HCT116 (cell line): Measurements from ENCODE around the gene KNSTRN. TPM values are rescaled to one million over a fixed set of nuclear protein-coding genes. Genes with fewer than 3 reads are reported as not detected.
A peak's percentile ranks its signal among the peaks of the same experiment; 100 is the strongest.

Experiments
- ATAC-seq: fragments of 200-7000 bp; cut with Tn5 transposase; 2 replicates; pipeline ENCODE4 v1.9.1; 2020; ENCODE audit warnings: mild to moderate bottlenecking, moderate library complexity
- BruUV-seq: library from RNA; stranded (reverse); fragments of 400-500 nt; replicated peaks from 2 replicates; lab custom pipeline; 2021; lab: Mats Ljungman, UMichigan
- CTCF ChIA-PET: fragments of 300-600 bp; sonication (Branson Sonifier 250); formaldehyde crosslinking; loops from one replicate; lab custom pipeline; 2021; ENCODE audit warnings: antibody characterized with exemption; lab: Charles Lee
- POLR2A ChIA-PET: fragments of 300-600, 350-600 bp; sonication (Branson Sonifier 250); formaldehyde crosslinking; loops from one replicate; lab custom pipeline; 2021; ENCODE audit warnings: antibody characterized with exemption; lab: Charles Lee
- RAD21 ChIA-PET, 2 experiments: fragments of 300-600 bp; sonication (Branson Sonifier 250); formaldehyde crosslinking; loops; one replicate each; lab custom pipeline; 2023; ENCODE audit warnings: low total read pairs in 2 of 2; ENCODE audit not compliant: uncharacterized antibody in 2 of 2, unreplicated experiment in 2 of 2, low non-redundant PET in 1 of 2; lab: Charles Lee
- DNase-seq: peaks from one replicate; pipeline ENCODE4 v3.0.0-alpha.2; 2010; ENCODE audit warnings: low read depth, low spot score
- H2AFZ ChIP-seq: fragments of 200-600 bp; shearing (Covaris generic), sonication (generic); 2 replicates; pipeline ENCODE4 v1.6.1; 2017; ENCODE audit warnings: low read depth, mixed run types, mixed read lengths, antibody characterized with exemption, low read length; ENCODE audit not compliant: poor library complexity, severe bottlenecking
- H3K27ac ChIP-seq: 2 replicates; pipeline ENCODE4 v1.5.1; 2012; ENCODE audit warnings: low read depth, low read length
- H3K27me3 ChIP-seq: fragments of 200-600 bp; sonication (generic); 2 replicates; pipeline ENCODE4 v1.6.1; 2016; ENCODE audit warnings: mixed run types, low read length, mixed read lengths; ENCODE audit not compliant: insufficient read depth
- H3K36me3 ChIP-seq, 2 experiments: fragments of 200-500 bp in 1 of 2; fragments of 200-600 bp in 1 of 2; sonication (Bioruptor generic) in 1 of 2; sonication (generic) in 1 of 2; 2 replicates each; pipeline versions ENCODE4 v1.5.1 to v1.6.1; 2014 to 2016; ENCODE audit warnings: low read length in 2 of 2, inconsistent platforms in 1 of 2, mixed read lengths in 1 of 2, mixed run types in 1 of 2; ENCODE audit not compliant: insufficient read depth in 2 of 2, control insufficient read depth in 1 of 2
- H3K4me1 ChIP-seq, 2 experiments: fragments of 200-600 bp in 1 of 2; sonication (generic) in 1 of 2; 2 replicates each; pipeline versions ENCODE4 v1.5.1 to v1.6.1; 2012 to 2017; ENCODE audit warnings: low read length in 2 of 2, inconsistent platforms in 1 of 2, mild to moderate bottlenecking in 1 of 2, mixed read lengths in 1 of 2, mixed run types in 1 of 2, moderate library complexity in 1 of 2; ENCODE audit not compliant: insufficient read depth in 2 of 2, control insufficient read depth in 1 of 2
- H3K4me2 ChIP-seq: fragments of 200-600 bp; sonication (generic); 2 replicates; pipeline ENCODE4 v1.6.1; 2017; ENCODE audit warnings: mixed run types, low read length, mixed read lengths
- H3K4me3 ChIP-seq, 2 experiments: fragments of 200-600 bp in 1 of 2; sonication (generic) in 1 of 2; replicated peaks in 1 of 2; 2 replicates each; pipeline ENCODE4 v1.5.1; 2011 to 2016; ENCODE audit warnings: low read length in 2 of 2, control low read depth in 1 of 2, low read depth in 1 of 2, mild to moderate bottlenecking in 1 of 2, mixed read lengths in 1 of 2, mixed run types in 1 of 2
- H3K79me2 ChIP-seq: fragments of 200-600 bp; sonication (generic); 2 replicates; pipeline ENCODE4 v1.6.1; 2017; ENCODE audit warnings: mild to moderate bottlenecking, mixed run types, low read length, moderate library complexity, mixed read lengths; ENCODE audit not compliant: insufficient read depth
- H3K9ac ChIP-seq: fragments of 200-600 bp; sonication (generic); 2 replicates; pipeline ENCODE4 v1.6.1; 2016; ENCODE audit warnings: low read length, mixed read lengths
- H3K9me2 ChIP-seq: fragments of 200-600 bp; sonication (generic), shearing (Covaris generic); 2 replicates; pipeline ENCODE4 v1.6.1; 2017; ENCODE audit warnings: mixed run types, mild to moderate bottlenecking, moderate library complexity; ENCODE audit not compliant: insufficient read depth
- H3K9me3 ChIP-seq, 2 experiments: fragments of 200-500 bp in 1 of 2; fragments of 200-600 bp in 1 of 2; sonication (Bioruptor generic) in 1 of 2; sonication (generic) in 1 of 2; 2 replicates each; pipeline ENCODE4 v1.6.1; 2014 to 2017; ENCODE audit warnings: low read length in 2 of 2, mixed read lengths in 2 of 2, inconsistent platforms in 1 of 2, low read depth in 1 of 2, mild to moderate bottlenecking in 1 of 2, mixed run types in 1 of 2, moderate library complexity in 1 of 2; ENCODE audit not compliant: control insufficient read depth in 1 of 2, insufficient read depth in 1 of 2
- H4K20me1 ChIP-seq: fragments of 200-600 bp; sonication (generic), shearing (Covaris generic); 2 replicates; pipeline ENCODE4 v1.6.1; 2017; ENCODE audit warnings: mixed run types, mild to moderate bottlenecking, moderate library complexity; ENCODE audit not compliant: insufficient read depth
- ATF3 ChIP-seq: IDR thresholded peaks from 2 replicates; pipeline ENCODE4 v1.6.1; 2012
- CBX3 ChIP-seq: IDR thresholded peaks from 2 replicates; pipeline ENCODE4 v1.6.1; 2012; ENCODE audit warnings: low read depth
- CTCF ChIP-seq, 3 experiments: fragments of 200-600 bp in 1 of 3; sonication (generic) in 1 of 3; IDR thresholded peaks in 2 of 3; conservative IDR thresholded peaks in 1 of 3; 2 replicates each; pipeline ENCODE4 v1.5.1; 2012 to 2017; ENCODE audit warnings: low read depth in 2 of 3, low read length in 2 of 3, antibody characterized with exemption in 1 of 3, borderline replicate concordance in 1 of 3, control low read depth in 1 of 3, mild to moderate bottlenecking in 1 of 3, mixed read lengths in 1 of 3, mixed run types in 1 of 3, moderate library complexity in 1 of 3; ENCODE audit not compliant: insufficient read depth in 1 of 3
- EGR1 ChIP-seq: IDR thresholded peaks from 2 replicates; pipeline ENCODE4 v1.6.1; 2012; ENCODE audit warnings: low read depth
- ELF1 ChIP-seq: IDR thresholded peaks from 2 replicates; pipeline ENCODE4 v1.6.1; 2012; ENCODE audit warnings: low read depth, borderline replicate concordance
- EZH2 ChIP-seq: fragments of 200-600 bp; sonication (generic); IDR thresholded peaks from 2 replicates; pipeline ENCODE4 v1.6.1; 2017; ENCODE audit warnings: antibody characterized with exemption, mixed run types
- FOSL1 ChIP-seq: IDR thresholded peaks from 2 replicates; pipeline ENCODE4 v1.6.1; 2012; ENCODE audit warnings: low read depth
- POLR2AphosphoS5 ChIP-seq: IDR thresholded peaks from 2 replicates; pipeline ENCODE4 v1.6.1; 2011; ENCODE audit warnings: mild to moderate bottlenecking, low read depth, low read length, moderate library complexity
- SIN3A ChIP-seq: IDR thresholded peaks from 2 replicates; pipeline ENCODE4 v1.6.1; 2012; ENCODE audit warnings: low read depth
- SP1 ChIP-seq: IDR thresholded peaks from 2 replicates; pipeline ENCODE4 v1.6.1; 2012; ENCODE audit warnings: low read depth
- TCF7L2 ChIP-seq: IDR thresholded peaks from 2 replicates; pipeline ENCODE4 v1.7.0; 2011; ENCODE audit warnings: borderline replicate concordance, inconsistent platforms; ENCODE audit not compliant: insufficient read depth, insufficient read length; ENCODE audit errors: extremely low read depth
- ZBTB33 ChIP-seq: IDR thresholded peaks from 2 replicates; pipeline ENCODE4 v1.6.1; 2011; ENCODE audit warnings: mild to moderate bottlenecking, low read length, moderate library complexity; ENCODE audit not compliant: insufficient replicate concordance; ENCODE audit errors: extremely low read depth
- intact Hi-C: fragments of 100-400 bp; cut with micrococcal nuclease; formaldehyde crosslinking; loops from 2 replicates; pipeline ENCODE4 v1.10.0; 2022
- total RNA-seq: library from RNA; stranded (reverse); gene quantifications from one replicate; pipeline ENCODE4 v1.2.1, GENCODE V29; 2021; ENCODE audit not compliant: unreplicated experiment

The KNSTRN gene
- total RNA-seq, 1 experiment from 2014 or later, result 84.1 TPM

- H3K9me3 ChIP-seq, result no peaks in the 10 kb centered on the region
- no peak overlapping the region for H3K9ac ChIP-seq
- DNase-seq (no peak), ATAC-seq (peak; percentile 27; the same call in 1 of the 2 replicates)
- H3K4me2 ChIP-seq, result no peak overlapping the region
- no peaks in the 10 kb centered on the region for H3K27me3 ChIP-seq
- H4K20me1 ChIP-seq, result no peaks in the 10 kb centered on the region
- RAD21 ChIA-PET, result no interaction called here
- CTCF ChIA-PET, result no interaction called here
- TF ChIP-seq EGR1 (no peak), SIN3A (no peak), SP1 (no peak), ZBTB33 (no peak), TCF7L2 (no peak), FOSL1 (no peak), POLR2AphosphoS5 (no peak), CTCF (IDR thresholded peaks at IDR 0.05 in 2 of 3, conservative IDR thresholded peaks at IDR 0.05 in 1 of 3; ENCODE audit: borderline replicate concordance in 1 of 3, insufficient read depth in 1 of 3, low read depth in 2 of 3, low read length in 2 of 3) (no peak), ELF1 (no peak), ATF3 (no peak), EZH2 (no peak), CBX3 (no peak)
- H3K79me2 ChIP-seq, result no peaks in the 10 kb centered on the region
- H3K9me2 ChIP-seq, result no peaks in the 10 kb centered on the region
- no peak overlapping the region for H3K27ac ChIP-seq
- H3K4me1 ChIP-seq, result peaks cover 0 to 43% of the 10 kb centered on the region in 2 experiments; a peak in 2 of 4 replicates
- H3K4me3 ChIP-seq, result no peak overlapping the region
- H3K36me3 ChIP-seq, result no peaks in the 10 kb centered on the region
- no peak overlapping the region for H2AFZ ChIP-seq
- no TSS peak for BruUV-seq
- POLR2A ChIA-PET, result no interaction called here
- intact Hi-C loops, result loop anchor here (10.0 kb wide), 1 partner anchor 157 kb away; no protein-coding TSS in a partner anchor
Measured at GRCh38 chr15:40347559-40348473, 34.7 kb upstream of the KNSTRN start.
